ENCODE data around the gene RACGAP1.
"Not testable (repeated sequence)": the region's sequence is repeated elsewhere in the genome, so short reads cannot be mapped to it uniquely, and the experiment has no call there.

Gene RACGAP1

GRCh38 chr12:49987625-49988303, 37.5 kb downstream of the RACGAP1 start:
- DNase-seq (ENCODE audit: low read depth in 2 of 2, low spot score in 1 of 2): no peak

GRCh38 chr12:49986476-49986875, 38.8 kb downstream of the RACGAP1 start:
- not testable (repeated sequence) for DNase-seq (ENCODE audit: low read depth in 2 of 2, low spot score in 1 of 2)

- no peak for DNase-seq (ENCODE audit: low read depth in 2 of 2, low spot score in 1 of 2)
These were observed 39.3 kb downstream of the RACGAP1 start for GRCh38 chr12:49985981-49986380.

- DNase-seq (ENCODE audit: low read depth in 2 of 2, low spot score in 1 of 2): no peak
These were observed 40.6 kb downstream of the RACGAP1 start for GRCh38 chr12:49984476-49985359.

DNA sequence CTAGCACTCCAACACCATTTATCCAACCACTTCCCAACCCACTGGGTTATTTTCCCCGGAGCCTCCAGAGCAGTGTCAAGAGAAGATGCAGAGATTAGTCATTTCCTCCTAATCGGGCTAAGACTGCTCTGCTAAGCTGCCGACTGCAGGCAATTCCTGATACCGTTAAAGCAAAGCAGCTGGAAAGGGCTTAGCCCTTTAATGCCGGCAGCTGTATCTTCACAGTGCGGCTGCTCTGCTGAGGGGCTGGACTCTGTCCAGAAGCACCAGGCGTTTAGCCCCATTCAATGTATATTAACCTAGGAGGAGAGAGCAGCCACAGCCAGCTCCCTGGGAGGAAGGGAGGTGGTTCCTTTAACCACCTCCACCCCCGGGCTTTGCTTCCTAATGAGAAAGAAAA, 41.4 kb downstream of the RACGAP1 start:
- no peak for DNase-seq (ENCODE audit: low read depth in 2 of 2, low spot score in 1 of 2)

- no peak for DNase-seq (ENCODE audit: low read depth in 2 of 2, low spot score in 1 of 2)
These were observed 42.8 kb downstream of the RACGAP1 start for GRCh38 chr12:49982246-49983087.

- DNase-seq (ENCODE audit: low read depth in 2 of 2, low spot score in 1 of 2): no peak
These were observed 44.6 kb downstream of the RACGAP1 start for GRCh38 chr12:49980501-49981349.

- DNase-seq (ENCODE audit: low read depth in 2 of 2, low spot score in 1 of 2): no peak
These were observed 45.5 kb downstream of the RACGAP1 start for GRCh38 chr12:49979791-49980190.

GRCh38 chr12:49979016-49979586, 46.2 kb downstream of the RACGAP1 start:
- no peak for DNase-seq (ENCODE audit: low read depth in 2 of 2, low spot score in 1 of 2)

- DNase-seq (ENCODE audit: low read depth in 2 of 2, low spot score in 1 of 2): no peak
These were observed 47.2 kb downstream of the RACGAP1 start for GRCh38 chr12:49978125-49978524.

GRCh38 chr12:49976557-49976956, 48.7 kb downstream of the RACGAP1 start:
- no peak for DNase-seq (ENCODE audit: low read depth in 2 of 2, low spot score in 1 of 2)

- no peak for DNase-seq (ENCODE audit: low read depth in 2 of 2, low spot score in 1 of 2)
These were observed 50.0 kb downstream of the RACGAP1 start for GRCh38 chr12:49975318-49975761.

DNA sequence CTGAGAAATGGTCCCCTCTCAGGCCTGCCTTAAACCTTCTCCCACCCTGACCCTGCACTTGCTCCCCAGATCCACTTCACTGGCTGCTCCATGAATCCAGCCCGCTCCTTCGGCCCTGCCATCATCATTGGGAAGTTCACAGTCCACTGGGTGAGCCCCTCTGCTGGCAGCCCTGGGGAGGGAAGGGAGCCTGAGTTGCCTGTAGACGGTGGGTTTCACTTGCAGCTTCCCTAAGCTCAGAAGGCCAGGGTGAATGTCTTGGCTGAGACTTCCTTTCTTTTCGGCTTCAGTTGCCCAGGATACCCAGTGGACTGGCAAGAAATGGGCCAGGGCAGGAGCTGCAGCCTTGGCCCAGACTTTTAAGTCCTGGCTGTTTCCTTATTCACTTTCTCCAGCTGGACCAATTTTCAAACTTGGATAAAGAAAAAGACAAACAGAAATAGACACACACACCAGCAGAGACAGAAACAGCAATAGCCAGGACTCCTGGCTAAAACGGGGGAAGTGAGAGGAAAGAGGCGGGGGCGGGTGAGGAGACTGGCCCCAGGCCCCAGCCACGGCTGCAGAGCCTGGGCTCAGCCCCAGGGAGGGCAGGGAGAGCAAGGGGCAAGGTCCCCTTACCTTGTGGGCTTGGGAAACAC, 50.5 kb downstream of the RACGAP1 start:
- DNase-seq (ENCODE audit: low read depth in 2 of 2, low spot score in 1 of 2): no peak

DNA sequence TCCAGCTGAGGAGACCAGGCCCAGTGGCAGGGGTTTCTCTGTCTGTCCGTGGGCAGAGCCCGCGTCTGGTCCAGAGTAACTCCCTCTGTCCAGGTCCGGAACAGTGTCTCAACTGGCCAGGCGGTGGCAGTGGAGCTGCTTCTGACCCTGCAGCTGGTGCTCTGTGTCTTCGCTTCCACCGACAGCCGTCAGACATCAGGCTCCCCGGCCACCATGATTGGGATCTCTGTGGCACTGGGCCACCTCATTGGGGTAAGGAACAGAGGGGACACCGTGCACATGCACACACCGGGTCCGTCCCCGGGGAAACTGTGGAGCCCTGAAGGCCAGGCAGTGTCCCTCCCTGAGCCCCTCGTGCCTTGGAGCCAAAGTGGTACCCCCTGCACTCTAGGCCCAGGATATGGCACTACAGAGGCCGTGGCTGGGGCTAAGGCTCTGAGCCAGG, 51.0 kb downstream of the RACGAP1 start:
- DNase-seq (ENCODE audit: low read depth in 2 of 2, low spot score in 1 of 2): no peak

GRCh38 chr12:49973361-49973830, 51.9 kb downstream of the RACGAP1 start:
- no peak for DNase-seq (ENCODE audit: low read depth in 2 of 2, low spot score in 1 of 2)

DNA sequence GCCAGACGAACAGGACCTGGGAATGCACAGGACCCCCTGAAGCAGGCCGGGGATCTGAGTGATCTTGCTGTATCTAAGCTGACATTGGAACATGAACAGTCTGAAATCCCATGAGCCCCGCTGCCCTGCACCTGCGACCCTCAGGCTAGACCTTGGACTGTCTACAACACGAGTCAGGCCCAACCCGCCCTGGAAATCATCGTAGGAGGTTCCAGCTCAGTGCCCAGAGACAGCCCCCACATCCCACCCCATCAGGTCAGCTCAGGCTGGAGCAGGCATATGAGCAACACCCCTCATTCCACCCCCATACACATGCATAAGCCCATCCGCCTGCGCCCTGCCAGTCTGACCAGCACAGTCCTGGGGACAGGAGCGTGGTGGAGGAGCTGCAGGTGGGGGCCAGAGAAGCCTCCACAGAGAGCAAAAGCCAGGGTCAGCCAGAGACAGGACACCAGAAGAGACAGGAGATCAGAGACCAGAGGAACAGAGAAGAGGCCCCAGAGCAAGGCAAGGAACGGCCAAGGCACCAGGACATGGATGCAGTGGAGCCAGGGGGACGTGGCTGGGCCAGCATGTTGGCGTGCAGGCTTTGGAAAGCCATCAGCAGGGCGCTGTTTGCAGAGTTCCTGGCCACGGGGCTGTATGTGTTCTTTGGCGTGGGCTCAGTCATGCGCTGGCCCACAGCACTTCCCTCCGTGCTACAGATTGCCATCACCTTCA, 52.5 kb downstream of the RACGAP1 start, which contains the start of gene AQP6:
Gene AQP6 (plus strand): TSS at position 307 of the 720 bp plus-strand sequence. CDS start 227 bp downstream, at position 534.
- no peak for DNase-seq (ENCODE audit: low read depth in 2 of 2, low spot score in 1 of 2)

DNA sequence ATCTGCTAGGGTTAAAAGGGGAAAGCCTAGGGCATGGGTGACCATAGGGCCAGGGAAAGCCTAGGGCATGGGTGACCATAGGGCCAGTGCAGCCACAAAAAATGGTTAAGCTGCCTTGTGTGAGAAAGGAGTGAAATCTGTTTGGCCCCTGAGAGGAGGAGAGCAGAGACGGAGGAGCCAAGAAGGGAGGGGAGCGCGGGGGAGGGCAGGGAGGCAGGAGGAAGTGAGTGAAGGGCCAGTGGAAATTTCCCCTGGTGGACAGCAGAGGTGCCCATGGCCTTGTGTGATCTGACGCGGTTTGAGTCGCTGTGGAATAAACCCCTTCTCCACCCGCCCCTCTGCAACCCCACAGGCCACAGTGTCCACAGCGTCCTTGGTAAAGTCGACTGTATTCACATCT, 53.2 kb downstream of the RACGAP1 start:
- DNase-seq (ENCODE audit: low read depth in 2 of 2, low spot score in 1 of 2): no peak

GRCh38 chr12:49971141-49971540, 54.2 kb downstream of the RACGAP1 start:
- no peak for DNase-seq (ENCODE audit: low read depth in 2 of 2, low spot score in 1 of 2)

GRCh38 chr12:49970658-49971057, 54.6 kb downstream of the RACGAP1 start:
- DNase-seq (ENCODE audit: low read depth in 2 of 2, low spot score in 1 of 2): no peak
